Uterus (tissue), 4 donors: ENCODE results near the gene NPIPA5. TPM values are rescaled to one million over a fixed set of nuclear protein-coding genes. Genes with fewer than 3 reads are reported as not detected.
"Not testable (repeated sequence)": the region's sequence is repeated elsewhere in the genome, so short reads cannot be mapped to it uniquely, and the experiment has no call there.

Source experiments
- DNase-seq, 2 donors: peaks; one replicate each; pipeline ENCODE4 v3.0.0-alpha.2; 2019 to 2020
- H3K27ac ChIP-seq, 2 donors: fragments of 200-600 bp; sonication (generic); 1 replicate in 1 of 2; 2 replicates in 1 of 2; pipeline ENCODE4 v1.5.1; 2016 to 2018
- H3K27me3 ChIP-seq, 2 donors: fragments of 200-600 bp; sonication (generic); one replicate each; pipeline ENCODE4 v1.5.1; 2018 to 2019; ENCODE audit warnings: control low read depth in 1 of 2
- H3K36me3 ChIP-seq, 2 donors: fragments of 200-600 bp; sonication (generic); one replicate each; pipeline ENCODE4 v1.5.1; 2019; ENCODE audit warnings: control low read depth in 1 of 2
- H3K4me1 ChIP-seq, 2 donors: fragments of 200-600 bp; sonication (generic); one replicate each; pipeline ENCODE4 v1.5.1; 2018 to 2019; ENCODE audit warnings: control low read depth in 1 of 2
- H3K4me3 ChIP-seq, 2 donors: fragments of 200-600 bp; sonication (generic); 1 replicate in 1 of 2; 2 replicates in 1 of 2; pipeline ENCODE4 v1.5.1; 2018 to 2019; ENCODE audit warnings: mild to moderate bottlenecking in 1 of 2
- H3K9me3 ChIP-seq, 2 donors: fragments of 200-600 bp; sonication (generic); one replicate each; pipeline ENCODE4 v1.5.1; 2019; ENCODE audit warnings: control low read depth in 1 of 2
- POLR2A ChIP-seq, 2 donors: fragments of 450-650 bp; IDR thresholded peaks; one replicate each; pipeline ENCODE4 v1.6.1; 2016; ENCODE audit warnings: antibody characterized with exemption in 2 of 2, mild to moderate bottlenecking in 1 of 2, moderate library complexity in 1 of 2
- intact Hi-C: fragments of 100-400 bp; cut with DNase I; formaldehyde crosslinking; loops from one replicate; pipeline ENCODE4 v1.15.1; 2023; ENCODE audit warnings: low total_unique reads
- total RNA-seq, 4 donors: library from RNA; depleted of rRNA in 3 of 4; stranded (reverse); fragments of >200 nt in 3 of 4; gene quantifications; one replicate each; pipeline versions ENCODE4 v1.1.0 to v1.2.4, GENCODE V29; 2014 to 2023
- TF ChIP-seq, protein P1 (sequence below), 4 experiments: fragments of 200-600 bp in 2 of 4; fragments of 450-650 bp in 2 of 4; sonication (generic) in 2 of 4; IDR thresholded peaks; one replicate each; pipeline ENCODE4 v1.5.1; 2016 to 2019; ENCODE audit warnings: antibody characterized with exemption in 4 of 4, mild to moderate bottlenecking in 2 of 4, moderate library complexity in 1 of 4
- donor health status: DM: yes; HTN: yes; CAD: no.

The NPIPA5 gene
- total RNA-seq, 4 donors from 2014 or later, result 0.59 to 30.9 (median 4.4) TPM; not detected in 1

DNA sequence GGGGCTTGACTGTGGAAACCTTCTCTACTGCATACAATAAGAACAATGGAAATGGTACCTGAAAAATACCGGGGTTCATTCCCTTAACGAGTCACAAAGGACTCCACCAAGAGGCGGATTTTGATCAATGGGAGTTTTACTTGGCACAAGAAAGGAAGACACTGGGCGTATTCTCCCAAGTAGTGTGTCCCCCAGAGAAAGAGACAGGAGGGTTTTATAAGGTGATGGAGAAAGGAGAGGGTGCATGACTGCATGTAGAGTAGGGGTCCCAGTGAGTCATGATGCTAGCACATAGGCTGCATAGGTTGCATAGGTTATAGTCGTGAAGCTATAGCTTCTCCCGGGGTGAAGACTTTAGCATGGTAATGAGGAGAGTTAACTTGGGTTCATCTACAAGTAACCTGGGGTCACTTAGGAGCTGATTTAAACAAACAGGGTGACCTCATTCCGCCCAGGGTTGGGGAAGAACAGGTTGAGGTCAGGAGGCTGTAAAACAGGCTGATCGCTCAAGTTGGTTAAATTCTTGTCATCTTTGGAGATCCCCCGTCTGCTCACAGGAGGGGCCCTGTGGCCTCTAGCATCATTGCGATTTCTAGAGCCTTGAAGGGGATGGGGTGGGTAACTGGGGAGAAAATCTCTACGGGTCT lies 19.0 kb upstream of the NPIPA5 start:
- no peaks in the 10 kb centered on the region for H3K36me3 ChIP-seq
- H3K4me3 ChIP-seq, result no peak overlapping the region
- no peaks in the 10 kb centered on the region for H3K9me3 ChIP-seq
- DNase-seq, result no peak
- intact Hi-C loops, result no loop called here
- no peaks in the 10 kb centered on the region for H3K4me1 ChIP-seq
- H3K27ac ChIP-seq, result no peak overlapping the region
- no peaks in the 10 kb centered on the region for H3K27me3 ChIP-seq
- TF ChIP-seq, protein P1, sequence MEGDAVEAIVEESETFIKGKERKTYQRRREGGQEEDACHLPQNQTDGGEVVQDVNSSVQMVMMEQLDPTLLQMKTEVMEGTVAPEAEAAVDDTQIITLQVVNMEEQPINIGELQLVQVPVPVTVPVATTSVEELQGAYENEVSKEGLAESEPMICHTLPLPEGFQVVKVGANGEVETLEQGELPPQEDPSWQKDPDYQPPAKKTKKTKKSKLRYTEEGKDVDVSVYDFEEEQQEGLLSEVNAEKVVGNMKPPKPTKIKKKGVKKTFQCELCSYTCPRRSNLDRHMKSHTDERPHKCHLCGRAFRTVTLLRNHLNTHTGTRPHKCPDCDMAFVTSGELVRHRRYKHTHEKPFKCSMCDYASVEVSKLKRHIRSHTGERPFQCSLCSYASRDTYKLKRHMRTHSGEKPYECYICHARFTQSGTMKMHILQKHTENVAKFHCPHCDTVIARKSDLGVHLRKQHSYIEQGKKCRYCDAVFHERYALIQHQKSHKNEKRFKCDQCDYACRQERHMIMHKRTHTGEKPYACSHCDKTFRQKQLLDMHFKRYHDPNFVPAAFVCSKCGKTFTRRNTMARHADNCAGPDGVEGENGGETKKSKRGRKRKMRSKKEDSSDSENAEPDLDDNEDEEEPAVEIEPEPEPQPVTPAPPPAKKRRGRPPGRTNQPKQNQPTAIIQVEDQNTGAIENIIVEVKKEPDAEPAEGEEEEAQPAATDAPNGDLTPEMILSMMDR (IDR thresholded peaks at IDR 0.05), result no peak
- no peak for TF ChIP-seq POLR2A (IDR thresholded peaks at IDR 0.05)

DNA sequence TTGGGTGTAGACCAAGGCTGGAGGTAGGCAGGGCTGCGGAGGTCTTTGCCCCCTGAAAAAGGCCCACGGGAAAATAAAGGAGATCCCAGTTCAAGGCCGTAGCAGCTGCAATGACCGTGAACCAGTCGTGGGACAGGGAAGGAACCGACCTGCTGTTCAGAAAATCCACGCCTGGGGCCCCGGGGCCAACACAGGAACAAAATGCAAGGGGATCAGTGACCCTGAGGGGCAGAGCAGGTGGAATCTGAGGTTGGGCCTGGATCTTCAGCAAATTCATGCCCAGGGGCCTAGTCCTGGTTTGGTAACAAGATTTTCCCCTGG lies 18.4 kb upstream of the NPIPA5 start:
- H3K9me3 ChIP-seq, DNase-seq, intact Hi-C loops, H3K27me3 ChIP-seq, H3K36me3 ChIP-seq, H3K4me1 ChIP-seq: not testable (repeated sequence)
- peak overlapping the region; percentile 57 to 75 for H3K27ac ChIP-seq
- H3K4me3 ChIP-seq, result peak overlapping the region; percentile 39 to 81

DNA sequence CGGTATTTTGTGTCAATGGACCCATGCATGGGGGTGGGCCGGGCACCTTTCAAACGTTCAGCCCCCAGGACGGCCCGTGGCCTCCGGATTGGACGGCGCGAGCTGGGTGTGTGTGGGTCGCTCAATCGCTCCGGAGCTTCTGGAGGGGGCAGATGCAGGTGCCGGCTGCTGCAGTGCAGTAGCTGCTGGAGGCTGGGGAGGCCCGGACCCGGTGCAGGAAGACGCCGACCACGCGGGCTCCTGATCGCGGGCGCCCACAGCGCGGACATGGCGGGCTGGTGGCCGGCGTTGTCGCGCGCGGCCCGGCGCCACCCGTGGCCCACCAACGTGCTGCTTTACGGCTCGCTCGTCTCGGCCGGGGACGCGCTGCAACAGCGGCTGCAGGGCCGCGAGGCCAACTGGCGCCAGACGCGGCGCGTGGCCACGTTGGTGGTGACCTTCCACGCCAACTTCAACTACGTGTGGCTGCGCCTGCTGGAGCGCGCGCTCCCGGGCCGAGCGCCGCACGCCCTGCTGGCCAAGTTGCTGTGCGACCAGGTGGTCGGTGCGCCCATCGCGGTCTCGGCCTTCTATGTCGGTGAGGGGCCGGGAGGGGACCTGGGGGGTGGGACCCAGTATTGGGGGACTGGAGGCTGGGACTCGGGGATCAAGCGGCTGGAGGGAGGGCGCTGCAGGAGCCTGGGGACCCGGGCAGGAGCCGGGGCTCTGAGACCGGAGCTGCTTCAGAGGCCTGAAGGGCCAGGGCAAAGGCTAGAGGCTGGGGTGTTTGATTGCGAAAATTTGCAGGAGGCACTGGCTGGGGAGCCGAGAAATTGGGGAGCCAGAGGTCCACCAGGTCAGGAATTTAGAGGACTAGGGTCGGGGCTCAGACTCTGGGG lies 17.8 kb upstream of the NPIPA5 start, which contains the start of gene MPV17L:
Gene MPV17L (plus strand): TSS at position 124 of the 878 bp plus-strand sequence. CDS start 144 bp downstream, at position 268.
- H3K4me1 ChIP-seq, H3K27me3 ChIP-seq, intact Hi-C loops, H3K9me3 ChIP-seq, H3K36me3 ChIP-seq: not testable (repeated sequence)
- Histone ChIP-seq H3K4me3 (peak within 1 kb of the TSS; percentile 39 to 81), H3K27ac (peak within 1 kb of the TSS; percentile 57 to 75)
- TF ChIP-seq, protein P1 (IDR thresholded peaks at IDR 0.05), result peak in 1 of 4 experiments; percentile 22
- peak; percentile 29 to 54 for DNase-seq

DNA sequence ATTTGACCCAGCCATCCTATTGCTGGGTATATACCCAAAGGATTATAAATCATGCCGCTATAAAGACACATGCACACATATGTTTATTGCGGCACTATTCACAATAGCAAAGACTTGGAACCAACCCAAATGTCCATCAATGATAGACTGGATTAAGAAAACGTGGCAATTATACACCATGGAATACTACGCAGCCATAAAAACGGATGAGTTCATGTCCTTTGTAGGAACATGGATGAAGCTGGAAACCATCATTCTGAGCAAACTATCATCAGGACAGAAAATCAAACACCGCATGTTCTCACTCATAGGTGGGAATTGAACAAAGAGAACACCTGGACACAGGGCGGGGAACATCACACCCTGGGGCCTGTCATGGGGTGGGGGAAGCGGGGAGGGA lies 14.9 kb upstream of the NPIPA5 start:
- H3K4me3 ChIP-seq, intact Hi-C loops, H3K9me3 ChIP-seq, H3K4me1 ChIP-seq, DNase-seq, H3K27ac ChIP-seq, H3K27me3 ChIP-seq, H3K36me3 ChIP-seq: not testable (repeated sequence)

DNA sequence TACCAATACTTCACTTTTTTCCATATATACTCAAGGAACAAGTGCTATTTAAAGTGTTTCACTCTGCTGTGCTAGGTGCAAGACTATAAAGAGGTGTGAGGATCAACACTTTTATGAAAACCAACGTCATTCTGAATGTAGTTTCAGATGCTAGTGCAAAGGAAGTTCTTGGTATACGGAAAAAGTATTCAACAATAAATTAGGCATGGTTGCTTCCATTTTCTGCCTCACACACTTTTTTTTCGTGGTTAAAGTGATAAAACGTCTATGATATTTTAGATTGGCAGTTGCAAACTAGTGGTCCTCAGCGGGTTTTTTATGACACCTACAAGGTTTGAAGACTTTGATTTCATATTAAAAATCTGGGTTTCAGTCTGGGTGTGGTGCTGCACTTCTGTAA lies 11.8 kb upstream of the NPIPA5 start:
- H3K36me3 ChIP-seq, H3K27me3 ChIP-seq, H3K4me3 ChIP-seq, H3K27ac ChIP-seq, DNase-seq, intact Hi-C loops, H3K9me3 ChIP-seq, H3K4me1 ChIP-seq: not testable (repeated sequence)

DNA sequence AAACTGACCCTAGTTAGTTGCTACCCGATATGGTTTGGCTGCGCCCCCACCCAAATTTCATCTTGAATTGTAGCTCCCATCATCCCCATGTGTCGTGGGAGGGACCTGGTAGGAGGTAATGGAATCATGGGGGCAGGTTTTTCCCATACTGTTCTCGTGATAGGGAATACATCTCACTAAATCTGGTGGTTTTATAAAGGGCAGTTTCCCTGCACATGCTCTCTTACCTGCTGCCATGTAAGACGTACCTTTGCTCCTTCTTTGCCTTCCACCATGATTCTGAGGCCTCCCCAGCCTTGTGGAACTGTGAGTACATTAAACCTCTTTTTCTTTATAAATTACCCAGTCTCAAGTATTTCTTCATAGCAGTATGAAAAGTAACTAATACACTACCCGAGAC lies 10.0 kb upstream of the NPIPA5 start:
- DNase-seq, H3K9me3 ChIP-seq, H3K36me3 ChIP-seq, H3K27ac ChIP-seq, H3K27me3 ChIP-seq, H3K4me1 ChIP-seq, intact Hi-C loops, H3K4me3 ChIP-seq: not testable (repeated sequence)

DNA sequence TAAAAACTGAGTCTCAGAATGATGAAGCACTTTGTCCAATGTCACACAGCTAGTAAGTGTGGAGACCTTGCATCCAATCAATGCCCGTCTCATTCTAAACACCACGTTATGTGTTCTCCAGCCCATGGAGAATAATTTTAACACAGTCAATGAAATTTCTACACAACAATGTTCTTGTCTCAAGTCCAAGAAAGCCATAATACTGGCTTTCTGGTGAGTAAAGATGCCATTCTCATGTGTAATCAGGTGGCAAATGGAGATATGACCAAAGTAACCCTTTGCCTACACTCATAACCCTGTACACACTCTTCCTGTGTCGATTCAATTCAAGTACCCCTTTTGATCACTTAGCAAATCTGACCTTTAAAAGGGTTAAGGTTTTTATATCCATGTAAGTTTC lies 4.7 kb upstream of the NPIPA5 start:
- H3K4me3 ChIP-seq, H3K36me3 ChIP-seq, H3K27me3 ChIP-seq, H3K27ac ChIP-seq, H3K9me3 ChIP-seq, H3K4me1 ChIP-seq, intact Hi-C loops, DNase-seq: not testable (repeated sequence)

DNA sequence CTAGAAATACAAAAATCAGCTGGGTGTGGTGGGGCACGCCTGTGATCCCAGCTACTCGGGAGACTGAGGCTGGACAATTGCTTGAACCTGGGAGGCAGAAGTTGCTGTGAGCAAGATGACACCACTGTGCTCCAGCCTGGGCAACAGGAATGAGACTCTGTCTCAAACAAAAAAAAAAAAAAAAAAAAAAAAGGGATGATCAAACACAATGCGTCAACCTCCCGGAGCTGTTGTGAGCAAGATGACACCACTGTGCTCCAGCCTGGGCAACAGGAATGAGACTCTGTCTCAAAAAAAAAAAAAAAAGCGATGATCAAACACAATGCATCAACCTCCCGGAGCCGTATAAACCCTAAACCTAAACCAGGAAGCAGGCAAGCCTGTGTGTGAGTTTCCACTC lies 20.6 kb downstream of the NPIPA5 start:
- H3K36me3 ChIP-seq, H3K4me1 ChIP-seq, H3K27ac ChIP-seq, H3K9me3 ChIP-seq, H3K4me3 ChIP-seq, DNase-seq, intact Hi-C loops, H3K27me3 ChIP-seq: not testable (repeated sequence)

DNA sequence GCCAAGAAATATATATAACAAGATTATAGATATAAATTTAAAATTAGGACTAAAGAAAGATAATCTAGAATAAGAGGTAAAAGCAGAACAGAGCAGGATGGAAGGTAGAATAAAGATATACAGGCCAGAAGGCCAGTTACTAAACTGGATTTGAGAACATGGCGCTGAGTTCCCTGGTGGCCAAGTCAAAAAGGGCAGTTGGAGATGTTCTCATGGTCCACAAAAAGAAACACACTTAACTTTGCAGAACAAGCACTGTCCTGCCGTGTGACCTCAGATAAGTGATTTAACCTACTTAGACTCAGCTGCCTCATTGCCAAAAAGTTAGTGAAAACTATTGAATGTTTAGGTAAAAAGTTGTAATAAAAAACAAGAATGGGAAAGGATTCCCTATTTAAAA lies 23.2 kb downstream of the NPIPA5 start:
- H3K9me3 ChIP-seq, H3K27ac ChIP-seq, intact Hi-C loops, H3K27me3 ChIP-seq, H3K36me3 ChIP-seq, H3K4me3 ChIP-seq, H3K4me1 ChIP-seq, DNase-seq: not testable (repeated sequence)

DNA sequence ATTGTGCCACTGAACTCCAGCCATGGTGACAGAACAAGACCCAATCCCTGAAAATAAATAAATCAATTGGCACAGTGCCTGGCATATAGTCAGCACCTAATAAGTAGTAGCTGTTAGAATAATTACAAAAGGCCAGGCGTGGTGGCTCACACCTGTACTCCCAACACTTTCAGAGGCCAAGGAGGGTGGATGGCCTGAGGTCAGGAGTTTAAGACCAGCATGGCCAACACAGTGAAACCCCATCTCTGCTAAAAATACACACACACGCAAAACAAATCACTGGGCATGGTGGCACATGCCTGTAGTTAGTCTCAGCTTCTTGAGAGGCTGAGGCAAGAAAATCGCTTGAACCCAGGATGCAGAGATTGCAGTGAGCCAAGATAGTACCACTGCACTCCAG lies 25.2 kb downstream of the NPIPA5 start:
- H3K4me3 ChIP-seq, H3K4me1 ChIP-seq, intact Hi-C loops, H3K36me3 ChIP-seq, H3K27ac ChIP-seq, DNase-seq, H3K27me3 ChIP-seq, H3K9me3 ChIP-seq: not testable (repeated sequence)

DNA sequence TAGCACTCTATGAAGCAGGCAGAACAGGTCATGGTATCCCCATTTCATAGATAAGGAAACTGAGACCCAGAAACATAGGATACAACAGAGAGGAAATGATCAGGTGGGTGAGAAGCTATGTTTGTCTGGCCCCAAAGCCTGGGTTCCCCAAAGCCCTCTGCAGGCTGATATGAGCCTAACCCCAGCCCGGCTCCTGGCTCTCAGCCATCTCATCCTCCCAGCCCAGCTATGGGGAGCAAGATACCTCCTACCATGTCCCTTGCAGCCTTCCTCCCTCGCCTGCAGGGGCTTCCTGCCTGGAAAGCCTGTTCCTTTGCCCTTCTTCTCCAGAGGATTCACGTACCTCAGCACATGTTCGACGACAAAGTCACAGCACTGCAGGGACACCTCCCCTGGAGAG lies 26.3 kb downstream of the NPIPA5 start:
- not testable (repeated sequence) for H3K27me3 ChIP-seq

More for the DNA sequence above, 26.3 kb downstream of the NPIPA5 start:
- intact Hi-C loops, H3K4me3 ChIP-seq, H3K36me3 ChIP-seq, DNase-seq, H3K9me3 ChIP-seq, H3K27ac ChIP-seq, H3K4me1 ChIP-seq: not testable (repeated sequence)
